Fibroblast of skin of left quadriceps (primary cell): ENCODE data around the gene POLR3A.
"Not testable (repeated sequence)": the region's sequence is repeated elsewhere in the genome, so short reads cannot be mapped to it uniquely, and the experiment has no call there.

ENCODE experiments used
- DNase-seq, 2 experiments: peaks; one replicate each; pipeline ENCODE4 v3.0.0-alpha.2; 2013; ENCODE audit warnings: low read depth in 2 of 2

The POLR3A gene

GRCh38 chr10:78029269-78030226 lies at the start of gene POLR3A:
Gene POLR3A, minus strand, starts transcription at chr10:78029515. Its CDS starts 108 bp downstream, at chr10:78029407.
- DNase-seq, result peak; percentile 97

- no peak for DNase-seq
These were observed 49.4 kb upstream of the POLR3A start for GRCh38 chr10:78078539-78079330.

DNA sequence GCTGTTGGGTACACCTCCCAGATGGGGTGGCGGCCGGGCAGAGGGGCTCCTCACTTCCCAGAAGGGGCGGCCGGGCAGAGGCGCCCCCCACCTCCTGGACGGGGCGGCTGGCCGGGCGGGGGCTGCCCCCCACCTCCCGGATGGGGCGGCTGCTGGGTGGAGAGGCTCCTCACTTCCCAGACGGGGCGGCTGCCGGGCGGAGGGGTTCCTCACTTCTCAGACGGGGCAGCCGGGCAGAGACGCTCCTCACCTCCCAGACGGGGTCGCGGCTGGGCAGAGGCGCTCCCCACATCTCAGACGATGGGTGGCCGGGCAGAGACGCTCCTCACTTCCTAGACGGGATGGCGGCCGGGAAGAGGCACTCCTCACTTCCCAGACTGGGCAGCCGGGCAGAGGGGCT lies 46.5 kb upstream of the POLR3A start:
- not testable (repeated sequence) for DNase-seq

- no peak for DNase-seq
These were observed 43.2 kb upstream of the POLR3A start for GRCh38 chr10:78072504-78072903.

GRCh38 chr10:78071857-78072179 lies 42.5 kb upstream of the POLR3A start:
- DNase-seq, result no peak

- no peak for DNase-seq
These were observed 42.0 kb upstream of the POLR3A start for GRCh38 chr10:78071140-78071856.

DNA sequence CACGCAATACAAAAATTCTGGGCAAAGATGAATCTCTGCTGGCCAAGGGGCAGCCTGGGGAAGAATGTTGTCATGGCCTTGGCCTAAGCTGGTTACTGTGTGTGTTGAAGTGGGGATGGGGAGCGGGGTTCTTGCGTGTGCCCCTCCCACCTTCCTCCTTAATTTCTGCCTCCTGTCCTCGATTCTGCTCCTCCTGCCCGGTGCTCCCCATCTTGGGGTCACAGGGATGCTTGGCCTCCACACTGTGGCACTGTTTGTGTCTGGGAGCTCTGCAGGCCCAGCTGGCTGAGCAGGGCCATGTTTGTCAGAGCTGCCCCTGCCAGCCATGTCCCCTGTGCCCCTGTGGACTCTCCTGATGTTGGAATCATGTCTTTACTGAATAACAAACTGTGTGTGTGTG lies 41.4 kb upstream of the POLR3A start:
- DNase-seq, result no peak

DNA sequence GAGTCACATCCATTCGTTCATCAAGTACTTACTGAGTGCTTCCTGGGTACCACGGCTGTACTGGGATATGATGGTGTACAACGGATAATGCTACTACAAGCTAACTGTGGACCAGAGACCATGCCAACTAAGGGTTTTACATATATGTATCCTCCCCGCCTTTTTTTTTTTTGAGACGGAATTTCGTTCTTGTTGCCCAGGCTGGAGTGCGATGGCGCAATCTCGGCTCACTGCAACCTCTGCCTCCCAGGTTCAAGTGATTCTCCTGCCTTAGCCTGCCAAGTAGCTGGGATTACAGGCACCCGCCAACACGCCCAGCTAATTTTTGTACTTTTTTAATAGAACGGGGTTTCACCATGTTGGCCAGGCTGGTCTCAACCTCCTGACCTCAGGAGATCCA lies 40.7 kb upstream of the POLR3A start:
- not testable (repeated sequence) for DNase-seq

DNA sequence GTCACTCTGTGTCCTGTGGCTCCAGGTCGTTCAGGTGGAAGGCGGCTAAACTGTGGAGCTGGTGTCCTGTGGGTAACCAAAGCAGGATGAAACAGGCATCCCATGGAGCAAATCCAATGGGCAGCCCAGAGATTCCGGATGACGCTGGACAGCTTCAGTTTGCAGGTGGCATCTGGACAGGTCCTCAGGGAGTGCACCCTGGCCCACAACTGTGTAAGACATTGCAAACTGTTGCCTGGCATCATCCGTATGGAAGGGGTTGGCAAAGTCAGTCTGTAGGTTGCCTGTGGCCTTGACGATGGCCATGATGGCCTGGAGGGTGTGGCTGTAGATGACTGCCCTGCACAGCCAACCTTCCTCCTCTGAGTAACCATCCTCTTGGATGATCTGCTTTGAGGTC lies 39.8 kb upstream of the POLR3A start:
- no peak for DNase-seq

DNA sequence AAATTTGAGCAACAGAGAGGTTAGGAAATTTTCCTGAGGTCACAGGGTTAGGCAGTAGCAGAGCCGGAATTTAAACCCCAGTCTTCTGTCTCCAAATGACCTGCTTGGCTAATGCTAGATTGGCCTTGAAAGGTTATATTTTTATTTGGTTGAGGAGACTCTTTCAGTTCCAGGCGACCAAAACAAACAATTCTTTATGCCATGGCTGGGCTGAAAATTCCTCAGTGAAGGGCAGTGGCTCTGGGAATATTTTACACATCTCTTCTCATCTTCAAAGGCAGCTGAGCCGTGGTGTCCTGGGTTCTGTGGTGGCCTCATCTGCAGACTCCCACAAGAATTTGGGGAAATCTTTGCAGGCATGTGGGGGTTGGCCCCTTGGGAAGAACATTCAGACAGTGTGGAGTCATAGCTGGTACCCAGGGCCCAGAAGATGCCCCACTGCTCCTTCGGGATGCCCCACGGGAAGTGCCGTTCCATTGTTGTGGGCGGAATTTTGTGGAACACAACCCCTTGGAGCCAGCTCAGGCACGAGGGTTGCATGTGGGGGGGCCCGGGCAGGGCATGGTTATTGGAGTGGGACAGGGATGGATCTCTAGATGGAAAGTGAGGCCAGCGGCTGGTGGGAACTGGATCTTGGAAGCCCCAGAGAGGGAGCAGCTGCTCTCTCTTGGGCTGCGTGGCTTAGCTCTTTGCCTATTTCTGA lies 37.6 kb upstream of the POLR3A start:
- DNase-seq, result no peak

- DNase-seq, result no peak
These were observed 36.7 kb upstream of the POLR3A start for GRCh38 chr10:78066012-78066411.

DNA sequence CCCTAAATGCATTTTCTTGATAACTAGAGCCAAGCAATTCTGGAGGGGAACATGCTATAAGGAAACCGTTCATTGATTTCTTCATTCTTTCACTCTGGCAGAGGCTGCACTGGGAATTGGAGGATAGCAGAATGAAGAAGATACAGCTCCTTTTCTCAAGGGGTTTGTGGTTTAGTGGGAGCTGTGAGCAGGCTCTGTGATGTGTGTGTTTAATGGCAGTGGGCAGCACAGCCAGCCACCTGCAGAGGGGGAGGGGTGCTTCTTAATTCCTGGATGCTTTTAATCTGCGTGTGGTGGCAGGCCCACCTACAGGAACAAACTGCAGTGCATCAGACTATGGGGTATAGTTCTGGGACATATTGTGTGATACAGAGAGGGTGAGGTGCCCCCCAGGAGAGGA lies 36.3 kb upstream of the POLR3A start:
- DNase-seq, result no peak

DNA sequence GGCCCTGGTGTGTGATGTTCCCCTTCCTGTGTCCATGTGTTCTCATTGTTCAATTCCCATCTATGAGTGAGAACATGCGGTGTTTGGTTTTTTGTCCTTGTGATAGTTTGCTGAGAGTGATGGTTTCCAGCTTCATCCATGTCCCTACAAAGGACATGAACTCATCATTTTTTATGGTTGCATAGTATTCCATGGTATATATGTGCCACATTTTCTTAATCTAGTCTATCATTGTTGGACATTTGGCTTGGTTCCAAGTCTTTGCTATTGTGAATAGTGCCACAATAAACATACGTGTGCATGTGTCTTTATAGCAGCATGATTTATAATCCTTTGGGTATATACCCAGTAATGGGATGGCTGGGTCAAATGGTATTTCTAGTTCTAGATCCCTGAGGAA lies 35.6 kb upstream of the POLR3A start:
- DNase-seq, result not testable (repeated sequence)

- DNase-seq, result no peak
These were observed 33.9 kb upstream of the POLR3A start for GRCh38 chr10:78063236-78063635.

DNA sequence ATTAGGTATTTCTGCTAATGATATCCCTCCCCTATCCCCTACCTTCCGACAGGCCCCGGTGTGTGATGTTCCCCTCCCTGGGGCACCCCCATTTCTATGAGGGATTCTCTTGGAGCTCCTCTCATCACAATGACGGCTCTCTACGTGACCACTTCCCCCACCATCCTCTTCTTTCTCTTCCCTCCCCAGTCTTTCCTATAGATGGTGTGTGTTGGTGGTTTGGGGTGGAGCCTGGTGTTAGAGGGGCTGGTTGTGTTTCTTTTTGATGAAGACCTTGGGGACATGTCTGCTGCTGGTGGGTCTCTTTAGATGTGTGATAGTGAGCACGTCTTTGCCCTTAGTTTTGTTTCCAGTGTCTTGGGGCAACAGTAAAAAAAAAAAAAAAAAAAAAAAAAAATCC lies 33.0 kb upstream of the POLR3A start:
- no peak for DNase-seq

DNA sequence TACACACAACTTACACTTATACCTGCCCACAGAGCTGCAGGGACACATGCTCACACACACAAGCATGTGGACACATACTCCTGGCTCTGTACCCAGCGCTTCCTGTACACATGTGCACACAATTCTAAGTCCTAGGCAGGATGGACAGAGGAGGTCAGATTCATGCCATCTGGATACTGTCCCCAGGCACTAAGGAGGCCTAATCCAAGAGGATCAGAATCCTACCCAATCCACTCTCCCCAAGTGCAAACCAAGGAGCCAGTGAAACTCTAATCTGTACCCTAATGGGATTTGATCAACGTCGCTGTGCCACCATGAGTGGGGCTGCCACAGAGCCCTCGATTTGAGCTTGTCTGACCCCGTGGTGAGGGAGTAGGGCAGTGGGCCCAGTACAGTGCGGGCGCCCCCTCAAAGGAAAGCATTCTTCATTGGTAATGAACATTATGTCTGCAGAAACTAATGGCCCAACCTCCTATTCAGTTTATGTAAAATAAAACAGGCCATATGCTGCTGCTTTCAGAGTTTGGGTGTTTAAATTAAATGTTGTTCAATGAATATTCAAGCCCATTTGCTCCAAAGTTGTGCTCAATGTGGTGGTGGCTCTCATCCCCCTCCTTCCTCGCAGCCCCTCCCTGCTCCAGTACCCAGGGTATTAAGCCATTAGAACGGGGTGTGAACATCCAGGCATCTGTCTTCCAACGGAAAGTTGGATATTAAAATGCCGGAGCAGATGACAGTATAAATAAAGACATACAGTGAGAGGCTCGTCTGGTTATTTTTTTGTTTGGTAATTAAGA lies 30.8 kb upstream of the POLR3A start:
- no peak for DNase-seq

GRCh38 chr10:78058562-78058961 lies 29.2 kb upstream of the POLR3A start:
- DNase-seq, result no peak

- peak; percentile 29 to 48 for DNase-seq
These were observed 24.0 kb upstream of the POLR3A start for GRCh38 chr10:78053211-78053868.

GRCh38 chr10:78049851-78050250 lies 20.5 kb upstream of the POLR3A start:
- DNase-seq, result no peak

- DNase-seq, result peak; percentile 63
These were observed 18.1 kb upstream of the POLR3A start for GRCh38 chr10:78047314-78047891.
